Stomach (tissue), 9 donors: ENCODE results near the gene GPR15LG. TPM values are rescaled to one million over a fixed set of nuclear protein-coding genes. Genes with fewer than 3 reads are reported as not detected.

Experiments used
- DNase-seq, 2 donors: peaks; one replicate each; pipeline versions ENCODE4 v3.0.0 to v3.0.0-alpha.2; 2013 to 2019
- H3K27ac ChIP-seq, 5 donors: fragments of 200-600 bp in 4 of 5; sonication (generic) in 4 of 5; one replicate each; pipeline ENCODE4 v1.5.1; 2013 to 2019; ENCODE audit warnings: mild to moderate bottlenecking in 1 of 5, moderate library complexity in 1 of 5
- H3K27me3 ChIP-seq, 3 donors: fragments of 200-600 bp; sonication (generic); one replicate each; pipeline ENCODE4 v1.5.1; 2017 to 2019; ENCODE audit warnings: mixed run types in 1 of 3
- H3K36me3 ChIP-seq, 4 donors: fragments of 200-600 bp; sonication (generic); 1 replicate in 3 of 4; 2 replicates in 1 of 4; pipeline ENCODE4 v1.5.1; 2016 to 2019
- H3K4me1 ChIP-seq, 4 donors: fragments of 200-600 bp; sonication (generic); one replicate each; pipeline ENCODE4 v1.5.1; 2016 to 2019
- H3K4me3 ChIP-seq, 4 donors: fragments of 200-600 bp; sonication (generic) in 3 of 4; one replicate each; pipeline ENCODE4 v1.5.1; 2016 to 2019; ENCODE audit warnings: mild to moderate bottlenecking in 1 of 4
- H3K9me3 ChIP-seq, 4 donors: fragments of 200-600 bp; sonication (generic); one replicate each; pipeline ENCODE4 v1.5.1; 2016 to 2019
- EP300 ChIP-seq: sonication (generic); formaldehyde crosslinking; IDR thresholded peaks from one replicate; pipeline ENCODE4 v1.6.1; 2017; ENCODE audit warnings: antibody characterized with exemption
- POLR2A ChIP-seq, 4 donors: fragments of 450-650 bp; IDR thresholded peaks; one replicate each; pipeline ENCODE4 v1.6.1; 2016; ENCODE audit warnings: antibody characterized with exemption in 4 of 4, control low read depth in 2 of 4, mild to moderate bottlenecking in 1 of 4, moderate library complexity in 1 of 4
- POLR2AphosphoS5 ChIP-seq, 3 donors: sonication (generic); formaldehyde crosslinking; IDR thresholded peaks; one replicate each; pipeline ENCODE4 v1.6.1; 2016; ENCODE audit warnings: antibody characterized with exemption in 3 of 3
- WGBS, 5 donors: extraction: QIAGEN DNeasy Blood & Tissue Kit in 3 of 5; methylation state at CpG; one replicate each; pipeline versions ENCODE4 v1.1.5 to v1.1.7; 2013 to 2018; 5-methylcytosine and 5-hydroxymethylcytosine counted together
- intact Hi-C: fragments of 100-400 bp; cut with DNase I; formaldehyde crosslinking; loops from one replicate; pipeline ENCODE4 v1.15.1; 2023; ENCODE audit warnings: low total_unique reads
- polyA plus RNA-seq, 3 donors: library from polyadenylated mRNA; stranded (reverse); fragments of 200-250 nt; gene quantifications; one replicate each; pipeline ENCODE4 v1.2.3, GENCODE V29; 2013
- total RNA-seq, 5 donors: library from RNA; depleted of rRNA; stranded (reverse); fragments of >200 nt; gene quantifications; one replicate each; pipeline versions ENCODE4 v1.1.0 to v1.2.3, GENCODE V29; 2014 to 2016
- TF ChIP-seq, protein P1 (sequence below), 7 experiments: fragments of 450-650 bp in 4 of 7; fragments of 200-600 bp in 3 of 7; sonication (generic) in 3 of 7; IDR thresholded peaks; one replicate each; pipeline ENCODE4 v1.5.1; 2016 to 2019; ENCODE audit warnings: antibody characterized with exemption in 7 of 7, control low read depth in 2 of 7, mild to moderate bottlenecking in 1 of 7
- donor health status: healthy with polysubstance abuse.
- donor health status: Bipolar disorder and iron deficiency.
- donor health status: healthy.

Gene GPR15LG
- total and polyA plus RNA-seq, 8 donors: 0.92 to 82.4 (median 7.5) TPM; not detected in 5

DNA sequence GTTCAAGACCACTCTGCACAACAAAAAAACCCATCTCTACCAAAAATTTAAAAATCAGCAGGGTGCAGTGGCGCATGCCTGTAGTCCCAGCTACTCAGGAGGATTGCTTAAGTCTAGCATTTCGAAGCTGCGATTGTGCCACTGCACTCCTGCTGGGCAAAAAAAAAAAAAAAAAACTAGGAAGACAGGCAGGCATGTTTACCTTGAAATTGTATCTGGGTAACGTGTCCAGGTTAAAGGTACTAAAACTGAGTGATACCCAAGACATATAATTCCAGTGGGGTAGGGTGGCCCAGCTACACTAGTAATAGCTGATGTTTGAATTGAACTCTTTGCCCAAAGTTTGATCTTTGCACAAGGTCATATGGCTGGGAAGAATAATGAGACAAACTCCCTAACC, 18.1 kb upstream of the GPR15LG start:
- Histone ChIP-seq H3K9me3 (no peaks in the 10 kb centered on the region), H3K27ac (no peak overlapping the region), H3K27me3 (no peaks in the 10 kb centered on the region), H3K4me3 (no peak overlapping the region), H3K36me3 (peaks cover 15 to 52% (median 51%) of the 10 kb centered on the region in 4 donors), H3K4me1 (no peaks in the 10 kb centered on the region)
- DNase-seq: no peak
- TF ChIP-seq POLR2A (IDR thresholded peaks at IDR 0.05): no peak
- 86 to 97% (median 94%) methylated on average over 4 of the region's 4 CpGs for WGBS, 5 donors
- intact Hi-C loops: no loop called here

DNA sequence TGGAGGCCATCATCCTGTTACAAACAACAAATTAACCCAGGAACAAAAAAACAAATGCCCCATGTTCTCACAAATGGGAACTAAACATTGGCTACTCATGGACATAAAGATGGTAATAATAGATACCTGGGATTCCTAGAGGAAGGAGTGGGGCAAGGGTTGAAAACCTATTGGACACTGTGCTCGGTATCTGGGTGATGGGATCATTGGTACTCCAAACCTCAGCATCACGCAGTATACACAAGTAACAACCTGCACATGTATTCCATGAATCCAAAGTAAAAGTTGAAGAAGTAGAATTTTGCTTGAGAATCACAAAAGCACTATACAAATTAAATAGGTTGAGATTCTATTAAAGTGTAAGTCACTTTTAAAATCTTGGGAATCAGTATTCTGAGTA, 17.6 kb upstream of the GPR15LG start:
- Histone ChIP-seq H3K27me3 (peaks cover 0 to 3% (median 0%) of the 10 kb centered on the region in 3 donors), H3K36me3 (peaks cover 11 to 47% (median 46%) of the 10 kb centered on the region in 4 donors), H3K4me1 (no peaks in the 10 kb centered on the region), H3K27ac (no peak overlapping the region), H3K9me3 (no peaks in the 10 kb centered on the region), H3K4me3 (no peak overlapping the region)
- intact Hi-C loops: no loop called here
- 86 to 95% (median 89%) methylated on average over 2 of the region's 2 CpGs for WGBS, 5 donors
- DNase-seq: no peak
- TF ChIP-seq POLR2AphosphoS5 (IDR thresholded peaks at IDR 0.05) (no peak), EP300 (no peak), POLR2A (IDR thresholded peaks at IDR 0.05) (no peak)
- TF ChIP-seq, protein P1, sequence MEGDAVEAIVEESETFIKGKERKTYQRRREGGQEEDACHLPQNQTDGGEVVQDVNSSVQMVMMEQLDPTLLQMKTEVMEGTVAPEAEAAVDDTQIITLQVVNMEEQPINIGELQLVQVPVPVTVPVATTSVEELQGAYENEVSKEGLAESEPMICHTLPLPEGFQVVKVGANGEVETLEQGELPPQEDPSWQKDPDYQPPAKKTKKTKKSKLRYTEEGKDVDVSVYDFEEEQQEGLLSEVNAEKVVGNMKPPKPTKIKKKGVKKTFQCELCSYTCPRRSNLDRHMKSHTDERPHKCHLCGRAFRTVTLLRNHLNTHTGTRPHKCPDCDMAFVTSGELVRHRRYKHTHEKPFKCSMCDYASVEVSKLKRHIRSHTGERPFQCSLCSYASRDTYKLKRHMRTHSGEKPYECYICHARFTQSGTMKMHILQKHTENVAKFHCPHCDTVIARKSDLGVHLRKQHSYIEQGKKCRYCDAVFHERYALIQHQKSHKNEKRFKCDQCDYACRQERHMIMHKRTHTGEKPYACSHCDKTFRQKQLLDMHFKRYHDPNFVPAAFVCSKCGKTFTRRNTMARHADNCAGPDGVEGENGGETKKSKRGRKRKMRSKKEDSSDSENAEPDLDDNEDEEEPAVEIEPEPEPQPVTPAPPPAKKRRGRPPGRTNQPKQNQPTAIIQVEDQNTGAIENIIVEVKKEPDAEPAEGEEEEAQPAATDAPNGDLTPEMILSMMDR (IDR thresholded peaks at IDR 0.05): no peak

DNA sequence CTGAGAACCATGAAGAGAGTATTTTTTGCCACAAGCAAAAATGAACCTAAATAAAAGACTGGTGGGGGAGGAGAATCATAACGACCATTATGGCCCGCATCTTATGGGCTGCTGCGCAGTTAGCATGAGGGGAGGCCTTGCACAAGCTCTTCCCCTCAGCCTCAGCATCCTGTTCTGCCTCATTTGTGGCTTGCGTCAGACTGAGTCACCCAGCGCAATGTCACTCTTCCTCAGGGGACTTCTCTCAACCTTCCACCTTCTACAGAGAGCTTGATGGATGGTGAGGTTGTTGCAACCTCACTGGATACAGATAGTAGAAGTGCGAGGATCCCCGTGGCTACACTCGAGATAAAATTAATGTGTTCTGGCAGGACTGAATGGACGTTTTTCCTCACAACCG, 16.8 kb upstream of the GPR15LG start:
- Histone ChIP-seq H3K36me3 (peaks cover 7 to 39% (median 38%) of the 10 kb centered on the region in 4 donors), H3K27ac (no peak overlapping the region), H3K4me3 (no peak overlapping the region), H3K9me3 (no peaks in the 10 kb centered on the region), H3K27me3 (peaks cover 0 to 11% (median 0%) of the 10 kb centered on the region in 3 donors), H3K4me1 (no peaks in the 10 kb centered on the region)
- 42 to 67% (median 63%) methylated on average over 10 of the region's 10 CpGs for WGBS, 5 donors
- no peak for DNase-seq
- TF ChIP-seq, protein P1 (IDR thresholded peaks at IDR 0.05): no peak
- TF ChIP-seq POLR2A (IDR thresholded peaks at IDR 0.05): no peak
- peak in 1 of 3 donors; percentile 38 for TF ChIP-seq POLR2AphosphoS5 (IDR thresholded peaks at IDR 0.05)
- no peak for TF ChIP-seq EP300
- intact Hi-C loops: no loop called here

DNA sequence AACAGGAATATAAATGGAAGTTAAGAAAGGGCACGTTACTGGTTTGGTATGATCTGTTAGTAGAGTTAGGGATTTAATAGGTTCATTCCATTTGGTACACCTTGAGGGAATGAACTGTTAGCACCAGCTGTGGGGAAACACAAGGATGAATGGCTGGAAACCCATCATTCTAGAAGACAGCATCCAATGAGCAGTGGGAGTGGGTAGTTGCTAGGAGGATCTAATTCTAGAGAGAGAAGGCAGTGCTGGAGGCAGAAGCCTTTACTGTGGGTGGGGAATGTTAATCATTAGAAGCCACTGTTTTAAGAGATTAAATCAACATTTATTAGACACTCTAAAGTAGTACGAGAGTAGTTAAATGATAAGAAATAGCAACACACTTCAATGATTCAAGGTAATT, 15.5 kb upstream of the GPR15LG start:
- intact Hi-C loops: no loop called here
- H3K4me1 ChIP-seq: no peaks in the 10 kb centered on the region

DNA sequence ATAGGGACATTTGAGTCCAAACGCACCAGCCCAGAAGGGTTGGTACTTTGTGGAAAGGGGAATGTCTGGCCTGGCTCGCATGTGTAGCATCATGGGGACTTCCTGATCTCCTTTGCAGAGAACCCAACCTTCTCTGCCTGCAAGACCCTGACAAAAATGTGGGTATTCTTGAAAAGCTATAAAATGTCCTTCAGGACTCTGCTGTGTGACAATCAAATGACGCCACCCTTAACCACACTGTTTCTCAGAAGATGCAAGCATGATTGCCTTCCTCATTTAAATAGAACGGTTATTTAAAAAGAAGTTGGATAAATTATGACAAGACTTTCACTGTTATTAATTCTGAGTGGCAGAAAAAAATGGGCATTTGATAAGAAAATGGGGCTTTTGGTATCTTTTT, 15.1 kb upstream of the GPR15LG start:
- intact Hi-C loops: no loop called here
- Histone ChIP-seq H3K27ac (no peak overlapping the region), H3K36me3 (peaks cover 7 to 21% (median 21%) of the 10 kb centered on the region in 4 donors), H3K4me1 (no peaks in the 10 kb centered on the region), H3K27me3 (peaks cover 0 to 27% (median 0%) of the 10 kb centered on the region in 3 donors), H3K9me3 (no peaks in the 10 kb centered on the region), H3K4me3 (no peak overlapping the region)
- DNase-seq: no peak
- 74 to 83% (median 78%) methylated on average over 4 of the region's 4 CpGs for WGBS, 5 donors
- TF ChIP-seq POLR2A (IDR thresholded peaks at IDR 0.05) (no peak), POLR2AphosphoS5 (IDR thresholded peaks at IDR 0.05) (no peak), EP300 (no peak)
- TF ChIP-seq, protein P1 (IDR thresholded peaks at IDR 0.05): no peak

More for the DNA sequence above, 15.5 kb upstream of the GPR15LG start:
- 59 to 83% (median 82%) methylated on average over 2 of the region's 2 CpGs for WGBS, 5 donors
- TF ChIP-seq POLR2A (IDR thresholded peaks at IDR 0.05) (no peak), POLR2AphosphoS5 (IDR thresholded peaks at IDR 0.05) (no peak), EP300 (no peak)
- TF ChIP-seq, protein P1 (IDR thresholded peaks at IDR 0.05): no peak
- no peak for DNase-seq
- H3K27ac ChIP-seq: no peak overlapping the region
- no peak overlapping the region for H3K4me3 ChIP-seq
- peaks cover 0 to 22% (median 0%) of the 10 kb centered on the region in 3 donors for H3K27me3 ChIP-seq
- H3K9me3 ChIP-seq: no peaks in the 10 kb centered on the region
- peaks cover 7 to 26% (median 26%) of the 10 kb centered on the region in 4 donors for H3K36me3 ChIP-seq
